GM19193 (cell line): Measurements from ENCODE around the gene SCUBE3.

ENCODE experiments used
- POLR2A ChIP-seq: IDR thresholded peaks from 4 replicates; pipeline ENCODE4 v1.6.1; 2011; ENCODE audit not compliant: insufficient read depth, insufficient read length; ENCODE audit errors: extremely low read depth

Gene SCUBE3

DNA sequence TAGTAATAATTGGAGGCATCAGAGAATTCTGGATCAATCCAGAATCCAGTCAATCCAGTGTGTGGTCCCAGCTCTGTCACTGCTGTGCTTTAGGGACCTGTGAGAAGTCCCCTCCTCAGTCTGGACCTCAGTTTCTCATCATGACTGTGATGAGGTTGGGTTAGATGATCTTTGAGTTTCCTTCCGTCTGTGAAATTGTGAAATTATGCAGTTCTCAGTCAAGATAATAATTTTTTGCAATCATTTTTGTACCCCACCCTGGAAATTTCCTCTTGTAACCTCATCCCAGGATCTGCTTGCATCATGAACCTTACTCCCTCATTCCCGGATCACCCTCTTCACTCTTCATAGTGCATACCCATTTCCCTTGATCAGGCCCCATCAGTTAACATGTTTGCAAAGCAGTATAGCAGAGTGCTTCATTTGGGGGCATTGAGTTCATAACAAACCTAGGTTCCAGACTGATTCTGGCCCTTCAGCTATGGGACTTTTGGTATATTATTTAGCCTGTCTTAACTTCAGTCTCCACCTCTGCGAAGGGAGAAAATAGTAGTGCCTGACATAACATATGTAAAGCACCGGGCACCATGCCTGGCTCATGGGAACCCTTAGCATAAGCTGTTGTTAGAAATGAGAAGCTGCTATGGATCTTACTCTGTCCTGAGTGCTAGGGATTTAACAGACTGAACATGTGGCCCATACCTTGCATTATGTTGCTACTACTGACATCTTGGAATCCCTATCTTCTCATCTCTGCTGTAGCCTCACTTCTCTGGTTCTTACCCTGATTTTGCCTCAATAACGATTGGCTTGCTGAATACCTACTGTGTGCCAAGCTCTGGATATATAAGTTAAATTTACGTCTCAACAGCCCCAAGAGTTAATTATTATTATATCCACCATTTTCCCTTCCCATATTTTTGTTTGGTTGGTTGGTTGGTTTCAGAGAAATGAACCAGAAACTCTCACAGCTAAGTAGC is 47.1 kb downstream of the SCUBE3 start:
- no peak for TF ChIP-seq POLR2A

DNA sequence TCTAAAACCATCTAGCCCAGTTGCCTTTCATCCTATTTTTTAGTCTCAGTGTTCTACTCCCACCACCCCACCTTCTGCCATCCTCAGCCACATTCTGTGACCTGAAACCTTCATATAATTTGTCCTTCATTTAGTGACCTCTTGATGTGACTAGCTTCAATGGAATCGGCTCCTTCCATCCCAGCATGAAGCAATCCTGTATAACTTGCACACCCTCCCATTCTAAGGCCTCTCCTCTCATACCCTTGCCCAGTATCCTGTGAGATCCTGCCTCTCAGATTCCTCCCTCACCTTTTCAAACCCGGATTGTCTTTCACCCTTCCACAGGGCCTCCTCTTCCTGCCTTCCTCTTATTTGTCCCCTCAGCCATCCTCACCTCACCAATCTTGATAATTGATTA is 48.8 kb downstream of the SCUBE3 start:
- TF ChIP-seq POLR2A = no peak

DNA sequence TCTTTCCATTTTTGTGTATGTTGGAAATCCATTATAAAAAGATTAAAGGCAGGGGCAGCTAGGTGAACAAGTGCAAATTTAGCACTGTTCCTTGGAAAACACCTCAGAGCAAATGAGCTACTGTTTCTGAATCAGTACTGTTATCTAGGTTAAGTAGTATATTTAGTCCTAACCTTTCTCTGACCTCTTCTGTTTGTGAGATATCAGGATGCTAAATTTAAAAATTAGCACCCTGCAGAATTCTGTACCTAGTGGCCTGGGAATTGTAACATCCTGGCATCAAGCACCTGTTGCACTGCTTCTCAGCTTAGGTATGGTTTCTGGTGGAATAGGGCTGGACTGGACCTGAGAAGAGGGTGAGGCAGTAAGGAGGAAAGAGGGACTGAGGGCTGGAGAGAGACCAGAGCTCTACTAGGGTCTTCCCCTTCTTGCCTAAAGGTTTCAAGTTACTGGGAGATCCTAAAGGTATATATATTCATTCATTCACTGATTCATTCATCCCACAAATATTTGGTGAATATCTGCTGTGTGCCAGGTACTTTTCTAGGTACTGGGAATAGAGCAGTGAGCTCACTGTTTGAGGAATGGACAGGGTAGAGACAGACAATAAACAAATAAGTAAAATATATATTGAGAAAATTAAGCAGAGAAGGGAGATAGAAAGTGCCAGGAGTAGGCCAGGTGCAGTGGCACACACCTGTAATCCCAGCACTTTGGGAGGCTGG is 51.0 kb downstream of the SCUBE3 start:
- TF ChIP-seq POLR2A = no peak

DNA sequence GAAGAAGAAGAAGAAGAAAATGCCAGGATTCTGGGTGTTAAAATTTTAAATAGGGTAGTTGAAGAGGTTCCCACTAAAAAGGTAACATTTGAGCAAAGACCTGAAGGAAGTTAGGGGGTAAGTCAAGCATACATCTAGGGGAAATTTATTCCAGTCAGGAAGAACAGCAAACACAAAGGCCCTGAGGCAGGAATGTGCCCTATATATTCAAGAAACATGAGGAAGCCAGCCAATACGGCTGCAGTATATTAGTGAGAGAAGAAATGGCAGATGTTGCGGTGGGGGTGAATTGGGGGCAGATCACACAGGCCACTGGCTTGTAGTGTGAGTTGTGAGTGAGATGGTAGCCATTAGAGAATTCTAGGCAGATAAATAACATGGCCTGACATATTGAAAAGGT is 51.8 kb downstream of the SCUBE3 start:
- TF ChIP-seq POLR2A = no peak

DNA sequence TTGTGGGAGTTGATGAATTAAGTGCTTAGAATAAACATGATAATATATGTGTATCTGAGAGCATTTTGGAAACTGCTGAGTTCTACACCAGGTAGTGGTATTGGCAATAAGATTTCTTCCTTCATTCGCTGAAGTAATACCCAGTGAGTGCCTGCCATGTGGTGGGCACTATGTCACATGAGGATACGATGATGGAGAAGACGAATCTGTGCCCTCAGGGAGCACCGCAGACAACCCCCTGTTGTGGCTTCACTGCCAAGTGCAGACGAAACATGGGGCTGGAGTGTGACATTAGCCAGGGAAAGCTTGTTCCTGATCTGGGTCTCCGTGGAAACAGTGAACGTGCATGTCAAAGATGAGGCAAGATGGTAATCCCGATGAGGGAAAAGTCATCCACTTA is 53.7 kb downstream of the SCUBE3 start:
- no peak for TF ChIP-seq POLR2A

DNA sequence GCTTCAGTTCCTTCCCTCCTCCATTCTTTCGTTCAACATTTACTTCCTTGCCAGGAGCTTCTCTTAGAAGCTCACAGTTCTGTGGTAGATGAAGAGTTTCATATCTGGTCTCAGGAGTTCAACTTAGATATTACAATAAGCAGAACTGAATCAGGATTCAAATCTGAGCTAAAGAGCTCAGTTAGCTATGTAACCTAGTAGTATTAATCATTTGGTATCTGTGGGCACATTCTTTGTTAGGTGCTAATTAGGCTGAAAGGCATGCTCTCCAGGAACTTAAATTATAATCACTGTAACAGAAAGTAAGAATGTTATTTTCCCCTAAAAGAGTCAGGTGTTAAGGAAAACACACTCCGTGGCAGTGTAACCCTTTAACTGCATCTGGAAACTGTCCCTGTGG is 54.1 kb downstream of the SCUBE3 start:
- no peak for TF ChIP-seq POLR2A

DNA sequence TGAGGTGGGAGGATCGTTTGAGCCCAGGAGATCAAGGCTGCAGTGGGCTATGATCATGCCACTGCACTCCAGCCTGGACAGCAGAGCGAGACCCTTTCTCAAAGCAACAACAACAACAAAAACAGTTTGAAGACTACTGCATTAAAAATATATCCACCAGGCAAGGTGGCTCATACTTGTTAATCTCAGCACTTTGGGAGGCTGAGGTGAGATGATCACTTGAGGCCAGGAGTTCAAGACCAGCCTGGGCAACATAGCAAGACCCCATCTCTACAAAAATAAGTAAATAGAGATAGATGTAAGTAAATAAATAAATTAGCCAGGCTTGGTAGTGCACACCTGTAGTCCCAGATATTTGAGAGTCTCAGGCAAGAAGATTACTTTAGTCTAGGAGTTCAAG is 58.2 kb downstream of the SCUBE3 start:
- TF ChIP-seq POLR2A = no peak

DNA sequence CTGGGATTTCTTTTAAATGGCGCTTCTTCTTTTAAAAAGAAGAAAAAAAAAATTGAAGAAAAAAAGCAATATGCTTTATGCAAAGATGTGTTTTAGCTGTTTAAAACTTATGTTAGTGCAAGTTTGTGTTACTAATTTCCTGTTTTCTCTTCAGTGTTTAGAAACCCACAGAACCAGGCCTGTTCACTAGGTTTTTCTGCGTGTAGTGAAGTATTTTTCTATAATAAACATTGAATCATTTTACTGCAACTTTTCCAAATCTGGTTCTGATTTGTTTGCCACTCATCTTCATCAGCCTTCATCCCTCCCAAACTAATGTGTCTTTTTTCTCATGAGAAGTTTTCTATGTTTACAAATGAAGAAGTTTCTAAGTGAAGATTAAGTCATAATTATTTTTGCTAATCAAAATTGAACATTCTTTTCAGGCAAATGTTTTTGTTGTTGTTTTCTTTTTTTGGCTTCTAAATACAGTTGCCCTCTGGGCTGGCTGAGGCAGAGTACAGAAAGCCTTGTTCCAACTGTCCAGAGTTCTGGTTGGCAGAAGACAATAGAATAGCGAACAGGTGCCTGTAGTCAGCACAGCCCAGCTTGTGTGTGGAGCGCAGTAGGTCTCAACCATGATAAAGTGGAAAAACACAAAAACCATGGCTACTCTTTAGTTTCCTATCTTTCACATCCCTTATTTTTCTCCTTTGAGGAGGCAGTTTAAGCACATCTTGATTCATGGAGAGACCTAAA is 60.2 kb downstream of the SCUBE3 start:
- TF ChIP-seq POLR2A = no peak

DNA sequence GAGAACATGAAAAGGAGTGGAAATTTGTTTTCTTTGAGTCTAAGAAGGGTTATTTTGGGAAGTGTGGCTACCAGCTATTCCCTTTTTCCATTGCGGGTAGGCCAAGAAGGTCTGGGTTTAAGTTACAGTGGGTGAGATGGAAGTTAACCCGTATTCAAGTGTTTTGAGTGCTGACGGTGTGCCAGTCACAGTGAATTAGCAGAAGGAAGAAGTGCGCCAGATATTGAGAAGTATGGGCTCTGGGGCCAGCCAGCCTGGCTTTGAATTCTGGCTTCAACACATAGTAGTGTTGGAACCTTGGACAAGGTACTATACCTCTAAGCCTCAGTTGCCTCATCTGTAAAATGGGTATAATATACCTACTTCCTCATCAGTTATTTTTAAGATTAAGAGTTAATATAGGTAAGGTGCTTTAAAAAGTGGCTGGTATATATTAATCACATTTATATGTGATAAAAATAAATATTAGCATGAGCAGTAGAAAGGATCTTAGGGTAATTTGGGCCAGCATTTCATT is 62.0 kb downstream of the SCUBE3 start:
- no peak for TF ChIP-seq POLR2A

DNA sequence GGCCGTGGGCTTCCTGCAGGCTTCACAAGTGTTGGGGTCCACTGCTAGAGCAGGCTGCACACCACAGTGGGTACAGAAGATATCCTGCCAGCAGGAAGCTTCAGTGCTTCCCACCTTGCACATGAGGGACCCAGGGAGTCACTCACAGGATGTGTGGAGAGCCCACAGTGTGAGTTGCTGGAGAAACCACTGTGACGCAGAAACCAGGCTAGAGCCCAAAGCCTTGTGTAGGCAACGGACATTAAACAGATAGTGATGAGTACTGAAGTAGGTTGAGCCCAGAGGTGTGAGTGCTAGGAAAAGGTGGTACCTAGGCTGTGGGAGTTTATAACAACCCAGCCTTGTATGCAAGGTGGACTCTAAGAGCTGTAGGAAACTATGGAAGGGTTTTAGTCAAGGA is 65.0 kb downstream of the SCUBE3 start:
- TF ChIP-seq POLR2A = no peak

DNA sequence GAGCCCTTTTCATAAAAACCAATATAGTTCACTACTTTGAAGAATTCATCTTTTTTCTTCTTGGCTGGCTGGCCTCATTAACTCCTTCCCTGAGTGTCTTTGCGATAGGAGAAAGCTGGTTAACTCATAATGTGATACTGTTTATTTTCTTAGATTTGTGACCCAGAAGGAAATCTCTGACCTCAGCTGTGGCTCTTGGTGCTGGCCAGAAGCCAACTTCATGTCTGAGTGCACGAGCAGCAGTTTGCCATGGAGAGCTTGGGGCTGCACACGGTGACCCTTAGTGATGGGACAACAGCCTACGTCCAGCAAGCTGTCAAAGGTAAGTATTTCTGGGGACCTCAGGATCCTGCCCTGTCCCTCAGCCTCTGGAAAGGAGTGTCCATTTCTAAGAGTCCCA is 67.1 kb downstream of the SCUBE3 start:
- TF ChIP-seq POLR2A = no peak

DNA sequence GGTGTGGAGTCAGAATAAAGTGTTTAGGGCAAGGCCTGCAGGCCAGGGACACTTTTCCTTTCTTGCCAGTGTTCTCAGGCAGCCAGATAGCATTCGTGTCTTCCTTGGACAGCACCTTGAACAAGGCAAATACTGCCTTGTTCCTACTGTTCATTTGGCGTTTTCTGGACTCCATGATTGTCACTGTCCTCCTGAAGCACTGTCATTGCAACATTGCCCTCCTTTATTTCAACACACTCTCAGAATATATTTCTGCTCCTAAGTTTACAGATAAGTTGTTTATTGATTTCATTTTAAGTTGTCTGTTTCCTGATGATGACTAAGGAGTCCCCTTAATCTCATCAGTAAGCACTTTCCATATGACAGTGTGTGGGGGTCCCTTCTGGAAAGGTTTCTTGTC is 68.7 kb downstream of the SCUBE3 start:
- TF ChIP-seq POLR2A = no peak

DNA sequence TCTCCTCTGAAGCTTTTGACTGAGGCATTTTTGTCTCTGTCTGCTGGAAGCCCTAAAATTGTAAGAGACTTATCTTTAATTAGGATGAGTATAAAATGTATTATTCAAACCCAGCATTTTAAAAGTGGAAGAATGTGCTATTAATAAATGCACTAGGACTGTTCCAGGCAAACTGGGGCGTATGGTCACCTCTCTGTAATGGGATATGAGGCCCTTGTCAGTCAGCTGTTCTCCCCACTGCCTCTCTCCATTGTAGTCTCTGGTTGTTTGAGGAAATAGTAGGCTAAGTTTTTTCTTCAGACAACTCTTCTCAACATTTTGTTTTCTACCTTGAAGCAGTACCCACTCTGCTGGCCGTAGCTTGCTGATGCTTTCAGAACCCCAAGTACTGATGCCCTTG is 69.6 kb downstream of the SCUBE3 start:
- no peak for TF ChIP-seq POLR2A

DNA sequence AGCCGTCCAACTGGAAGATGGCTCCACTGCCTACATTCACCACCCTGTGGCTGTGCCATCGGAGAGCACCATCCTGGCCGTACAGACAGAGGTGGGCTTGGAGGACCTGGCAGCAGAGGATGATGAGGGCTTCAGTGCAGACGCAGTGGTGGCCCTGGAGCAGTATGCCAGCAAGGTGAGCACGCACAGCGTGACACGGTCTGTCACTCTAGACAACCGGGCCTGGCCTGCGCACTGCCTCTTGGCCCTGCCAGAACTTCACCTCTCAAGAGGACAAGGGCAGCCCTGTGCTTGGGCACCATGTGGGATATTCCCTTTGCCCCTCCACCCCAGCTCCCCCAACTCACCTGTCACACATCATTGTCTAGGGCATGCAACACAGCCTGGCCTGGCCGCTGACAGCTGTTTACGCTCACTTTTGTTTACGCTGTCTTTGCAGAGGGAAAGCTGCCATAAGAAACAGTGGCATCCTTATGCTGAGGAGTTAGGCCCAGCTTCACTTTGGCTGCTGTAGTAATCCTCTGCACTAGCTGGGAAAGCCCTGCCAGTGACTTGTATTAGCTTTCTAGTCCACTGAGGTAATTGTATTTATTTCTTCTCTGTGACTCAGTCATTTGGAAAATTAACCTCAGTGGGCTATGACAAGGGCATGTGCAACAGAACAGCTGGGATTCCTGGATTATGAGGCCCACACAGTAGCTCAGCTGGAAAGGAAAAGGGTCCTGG is 74.1 kb downstream of the SCUBE3 start:
- TF ChIP-seq POLR2A = no peak
